Coronary artery (tissue), 2 donors: Measurements from ENCODE around the gene SH3TC2.

ENCODE experiments used
- DNase-seq: peaks from one replicate; pipeline ENCODE4 v3.0.0-alpha.2; 2017; ENCODE audit warnings: low spot score
- H3K27ac ChIP-seq, 2 donors: fragments of 200-600 bp; sonication (generic); one replicate each; pipeline ENCODE4 v1.5.1; 2016 to 2019
- H3K4me3 ChIP-seq: fragments of 200-600 bp; sonication (generic); 2 replicates; pipeline ENCODE4 v1.5.1; 2016; ENCODE audit warnings: mild to moderate bottlenecking, moderate library complexity
- TF ChIP-seq, protein P1 (sequence below): fragments of 200-600 bp; sonication (generic); IDR thresholded peaks from one replicate; pipeline ENCODE4 v1.5.1; 2019; ENCODE audit warnings: antibody characterized with exemption

Gene SH3TC2

DNA sequence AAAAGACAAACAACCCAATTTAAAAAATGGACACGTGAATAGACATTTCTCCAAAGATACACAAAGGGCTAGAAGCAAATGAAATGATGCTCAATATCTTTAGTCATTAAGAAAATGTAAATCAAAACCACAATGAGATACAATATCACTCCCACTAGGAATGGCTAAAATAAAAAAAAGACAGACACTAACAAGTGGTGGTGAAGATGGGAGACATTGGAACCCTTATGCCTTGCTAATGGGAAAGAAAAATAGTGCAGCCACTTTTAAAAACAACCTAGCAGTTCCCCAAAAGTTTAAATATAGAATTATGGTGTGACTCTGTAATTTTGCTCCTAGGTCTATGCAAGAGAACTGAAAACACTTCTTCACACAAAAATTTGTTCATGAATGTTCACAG lies 40.7 kb downstream of the SH3TC2 start:
- TF ChIP-seq, protein P1, sequence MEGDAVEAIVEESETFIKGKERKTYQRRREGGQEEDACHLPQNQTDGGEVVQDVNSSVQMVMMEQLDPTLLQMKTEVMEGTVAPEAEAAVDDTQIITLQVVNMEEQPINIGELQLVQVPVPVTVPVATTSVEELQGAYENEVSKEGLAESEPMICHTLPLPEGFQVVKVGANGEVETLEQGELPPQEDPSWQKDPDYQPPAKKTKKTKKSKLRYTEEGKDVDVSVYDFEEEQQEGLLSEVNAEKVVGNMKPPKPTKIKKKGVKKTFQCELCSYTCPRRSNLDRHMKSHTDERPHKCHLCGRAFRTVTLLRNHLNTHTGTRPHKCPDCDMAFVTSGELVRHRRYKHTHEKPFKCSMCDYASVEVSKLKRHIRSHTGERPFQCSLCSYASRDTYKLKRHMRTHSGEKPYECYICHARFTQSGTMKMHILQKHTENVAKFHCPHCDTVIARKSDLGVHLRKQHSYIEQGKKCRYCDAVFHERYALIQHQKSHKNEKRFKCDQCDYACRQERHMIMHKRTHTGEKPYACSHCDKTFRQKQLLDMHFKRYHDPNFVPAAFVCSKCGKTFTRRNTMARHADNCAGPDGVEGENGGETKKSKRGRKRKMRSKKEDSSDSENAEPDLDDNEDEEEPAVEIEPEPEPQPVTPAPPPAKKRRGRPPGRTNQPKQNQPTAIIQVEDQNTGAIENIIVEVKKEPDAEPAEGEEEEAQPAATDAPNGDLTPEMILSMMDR: no peak
- no peak overlapping the region for H3K4me3 ChIP-seq
- no peak overlapping the region for H3K27ac ChIP-seq
- no peak for DNase-seq

GRCh38 chr5:149019679-149020078 lies 43.2 kb downstream of the SH3TC2 start:
- H3K4me3 ChIP-seq: no peak overlapping the region
- no peak for DNase-seq
- TF ChIP-seq, protein P1: no peak
- H3K27ac ChIP-seq: no peak overlapping the region

GRCh38 chr5:149018909-149019443 lies 43.9 kb downstream of the SH3TC2 start:
- TF ChIP-seq, protein P1: no peak
- no peak overlapping the region for H3K4me3 ChIP-seq
- no peak overlapping the region for H3K27ac ChIP-seq
- no peak for DNase-seq

DNA sequence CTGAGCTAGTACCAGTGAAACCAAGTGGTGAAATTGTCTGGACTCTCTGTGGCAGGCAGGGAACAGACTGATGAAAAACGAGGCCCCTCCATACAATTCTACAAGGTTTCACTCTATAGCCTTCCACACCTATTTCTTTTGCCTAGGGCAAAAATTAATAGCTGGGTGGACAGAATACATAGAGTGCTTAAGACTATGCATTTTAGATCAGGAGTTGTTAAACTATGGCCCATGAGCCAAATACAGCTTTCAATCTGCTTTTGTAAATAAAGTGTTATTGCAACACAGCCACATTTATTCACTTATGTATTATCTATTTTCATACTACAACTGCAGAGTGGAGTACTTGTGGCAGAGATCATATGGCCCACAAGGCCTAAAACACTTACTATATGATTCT lies 45.2 kb downstream of the SH3TC2 start:
- Histone ChIP-seq H3K27ac (no peak overlapping the region), H3K4me3 (no peak overlapping the region)
- TF ChIP-seq, protein P1: no peak
- no peak for DNase-seq

DNA sequence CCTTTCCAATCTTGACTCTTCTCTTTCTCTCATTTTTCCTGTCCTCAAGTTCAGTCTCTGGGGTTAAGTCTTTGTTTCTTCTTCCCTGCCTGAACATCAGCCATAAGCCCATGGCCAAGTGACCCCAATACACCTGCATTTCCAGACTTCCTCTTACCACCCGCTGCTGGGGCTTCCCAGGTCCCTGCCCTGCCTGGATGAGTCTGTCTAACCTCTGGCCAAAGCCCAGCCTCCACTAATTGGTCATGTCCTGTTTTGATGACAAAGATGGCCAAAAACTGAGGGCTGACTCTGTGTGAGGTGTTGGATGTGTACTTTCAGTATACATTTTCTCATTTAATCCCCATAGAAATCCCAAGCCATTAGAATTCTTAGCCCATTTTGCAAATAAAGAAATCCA lies 47.3 kb downstream of the SH3TC2 start:
- H3K4me3 ChIP-seq: no peak overlapping the region
- TF ChIP-seq, protein P1: no peak
- no peak for DNase-seq
- H3K27ac ChIP-seq: no peak overlapping the region

DNA sequence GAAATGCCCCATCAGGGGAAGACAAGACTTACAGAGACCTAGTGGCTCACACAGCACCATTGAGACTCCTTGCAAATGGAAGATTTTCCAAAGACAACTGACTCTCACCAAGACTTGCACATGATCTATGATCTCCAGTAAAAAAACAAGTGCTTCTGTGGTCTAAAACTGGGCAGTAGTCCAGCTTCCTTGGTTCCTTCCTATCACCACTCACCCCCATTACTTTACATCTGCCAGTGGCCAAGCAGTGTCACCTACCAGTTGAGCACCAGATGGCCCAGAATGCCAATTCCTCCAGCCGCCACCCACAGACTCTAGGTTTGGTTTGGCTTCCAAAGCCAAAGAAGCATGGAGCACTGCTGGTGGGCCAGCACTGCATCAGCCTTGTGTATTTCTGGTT lies 47.7 kb downstream of the SH3TC2 start:
- no peak overlapping the region for H3K4me3 ChIP-seq
- TF ChIP-seq, protein P1: no peak
- no peak overlapping the region for H3K27ac ChIP-seq
- no peak for DNase-seq

DNA sequence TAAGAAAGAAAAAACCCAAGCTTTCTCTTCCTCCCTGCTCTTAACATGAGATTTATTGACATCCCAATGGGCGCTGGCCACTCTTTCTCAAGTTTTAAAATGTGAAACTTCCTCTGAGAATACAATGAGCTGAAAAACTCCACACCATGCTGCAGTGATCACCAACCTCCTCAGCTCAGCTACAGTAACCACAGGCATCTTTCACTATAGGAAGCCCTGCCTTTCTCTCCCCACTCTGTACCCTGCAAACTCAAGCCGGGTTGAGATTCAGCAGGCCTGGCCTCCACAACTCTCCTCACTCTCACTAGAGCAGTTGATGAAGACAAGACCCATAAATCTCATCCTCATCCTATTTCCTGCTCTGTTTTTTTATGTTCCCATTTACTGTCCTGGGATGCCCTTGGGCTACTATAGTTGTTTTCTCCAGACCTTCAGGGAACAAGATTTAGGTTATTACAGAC lies 48.3 kb downstream of the SH3TC2 start:
- no peak for DNase-seq
- Histone ChIP-seq H3K4me3 (no peak overlapping the region), H3K27ac (no peak overlapping the region)
- TF ChIP-seq, protein P1: no peak
